Lower lobe of right lung (tissue), 2 donors: ENCODE results near the gene LINGO1. TPM values are rescaled to one million over a fixed set of nuclear protein-coding genes. Genes with fewer than 3 reads are reported as not detected.

Experiments used
- ATAC-seq, 2 donors: fragments of 200-7000 bp; cut with Tn5 transposase; one replicate each; pipeline ENCODE4 v1.9.1; 2020 to 2022; ENCODE audit warnings: mild to moderate bottlenecking in 2 of 2, moderate library complexity in 2 of 2
- DNase-seq: peaks from one replicate; pipeline ENCODE4 v3.0.0-alpha.2; 2020
- H3K27ac ChIP-seq: fragments of 200-600 bp; one replicate; pipeline ENCODE4 v1.8.0; 2022
- H3K27me3 ChIP-seq: fragments of 200-600 bp; one replicate; pipeline ENCODE4 v1.8.0; 2022; ENCODE audit warnings: low read depth
- H3K36me3 ChIP-seq: fragments of 200-600 bp; one replicate; pipeline ENCODE4 v1.8.0; 2022; ENCODE audit warnings: mild to moderate bottlenecking
- H3K4me1 ChIP-seq: fragments of 200-600 bp; one replicate; pipeline ENCODE4 v1.8.0; 2022
- H3K4me3 ChIP-seq: fragments of 200-600 bp; one replicate; pipeline ENCODE4 v1.8.0; 2022; ENCODE audit warnings: mild to moderate bottlenecking
- H3K9me3 ChIP-seq: fragments of 200-600 bp; one replicate; pipeline ENCODE4 v1.8.0; 2022
- intact Hi-C: fragments of 100-400 bp; cut with DNase I; formaldehyde crosslinking; loops from one replicate; pipeline ENCODE4 v1.11.0; 2022
- total RNA-seq: library from RNA; stranded (reverse); fragmentation: NEBNext Ultra II Directional; extraction: Animal tissue kit (Norgen Biotek cat#: 25700); gene quantifications from one replicate; pipeline ENCODE4 v1.2.1, GENCODE V29; 2021
- TF ChIP-seq, protein P1 (sequence below): fragments of 200-600 bp; IDR thresholded peaks from one replicate; pipeline ENCODE4 v1.8.0; 2022; ENCODE audit warnings: antibody characterized with exemption, mild to moderate bottlenecking
- donor health status: DM: no; HTN: yes; CAD: no; lungs with severe emphysema.

Gene LINGO1
- total RNA-seq, 1 donor from 2014 or later, result 0.86 TPM

GRCh38 chr15:77567202-77567601 lies 65.5 kb downstream of the LINGO1 start:
- ATAC-seq (peak in 1 of 2 donors; percentile 5), DNase-seq (no peak)
- Histone ChIP-seq H3K4me3 (no peak overlapping the region), H3K36me3 (no peaks in the 10 kb centered on the region), H3K4me1 (peaks cover 5% of the 10 kb centered on the region), H3K9me3 (no peaks in the 10 kb centered on the region), H3K27ac (no peak overlapping the region), H3K27me3 (no peaks in the 10 kb centered on the region)
- TF ChIP-seq, protein P1, sequence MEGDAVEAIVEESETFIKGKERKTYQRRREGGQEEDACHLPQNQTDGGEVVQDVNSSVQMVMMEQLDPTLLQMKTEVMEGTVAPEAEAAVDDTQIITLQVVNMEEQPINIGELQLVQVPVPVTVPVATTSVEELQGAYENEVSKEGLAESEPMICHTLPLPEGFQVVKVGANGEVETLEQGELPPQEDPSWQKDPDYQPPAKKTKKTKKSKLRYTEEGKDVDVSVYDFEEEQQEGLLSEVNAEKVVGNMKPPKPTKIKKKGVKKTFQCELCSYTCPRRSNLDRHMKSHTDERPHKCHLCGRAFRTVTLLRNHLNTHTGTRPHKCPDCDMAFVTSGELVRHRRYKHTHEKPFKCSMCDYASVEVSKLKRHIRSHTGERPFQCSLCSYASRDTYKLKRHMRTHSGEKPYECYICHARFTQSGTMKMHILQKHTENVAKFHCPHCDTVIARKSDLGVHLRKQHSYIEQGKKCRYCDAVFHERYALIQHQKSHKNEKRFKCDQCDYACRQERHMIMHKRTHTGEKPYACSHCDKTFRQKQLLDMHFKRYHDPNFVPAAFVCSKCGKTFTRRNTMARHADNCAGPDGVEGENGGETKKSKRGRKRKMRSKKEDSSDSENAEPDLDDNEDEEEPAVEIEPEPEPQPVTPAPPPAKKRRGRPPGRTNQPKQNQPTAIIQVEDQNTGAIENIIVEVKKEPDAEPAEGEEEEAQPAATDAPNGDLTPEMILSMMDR, result no peak
- intact Hi-C loops, result no loop called here

- Histone ChIP-seq H3K36me3 (no peaks in the 10 kb centered on the region), H3K27me3 (no peaks in the 10 kb centered on the region), H3K9me3 (no peaks in the 10 kb centered on the region), H3K4me1 (peaks cover 5% of the 10 kb centered on the region), H3K27ac (no peak overlapping the region), H3K4me3 (no peak overlapping the region)
- ATAC-seq (no peak), DNase-seq (no peak)
- intact Hi-C loops, result no loop called here
- TF ChIP-seq, protein P1, result no peak
These were observed 66.6 kb downstream of the LINGO1 start for GRCh38 chr15:77566092-77566491.

DNA sequence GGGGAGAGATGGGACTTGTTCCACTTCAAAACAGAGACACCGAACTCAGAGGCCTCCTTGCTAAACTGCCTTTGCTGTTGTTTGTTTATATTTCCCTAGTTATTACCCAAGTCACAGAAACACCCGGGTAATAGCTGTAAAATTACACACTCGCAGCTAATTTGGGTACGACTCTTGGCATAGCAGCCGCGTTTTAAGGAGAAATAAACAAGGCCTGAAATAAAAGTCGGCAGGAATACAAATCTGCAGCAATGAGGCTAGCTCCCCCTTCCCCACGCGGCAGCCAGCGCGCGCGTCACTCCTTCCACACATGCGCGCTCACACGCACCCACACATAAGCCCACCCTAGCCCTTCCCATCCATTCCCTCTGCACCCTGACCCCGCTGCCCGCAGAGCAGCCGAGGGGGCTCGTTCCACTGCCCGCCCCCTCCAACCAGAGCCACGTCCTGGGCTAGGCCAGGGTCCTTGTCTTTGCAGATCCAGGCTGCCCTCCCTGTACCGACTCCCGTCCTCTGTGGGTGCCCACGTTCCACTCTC lies 67.3 kb downstream of the LINGO1 start:
- no peak for DNase-seq

DNA sequence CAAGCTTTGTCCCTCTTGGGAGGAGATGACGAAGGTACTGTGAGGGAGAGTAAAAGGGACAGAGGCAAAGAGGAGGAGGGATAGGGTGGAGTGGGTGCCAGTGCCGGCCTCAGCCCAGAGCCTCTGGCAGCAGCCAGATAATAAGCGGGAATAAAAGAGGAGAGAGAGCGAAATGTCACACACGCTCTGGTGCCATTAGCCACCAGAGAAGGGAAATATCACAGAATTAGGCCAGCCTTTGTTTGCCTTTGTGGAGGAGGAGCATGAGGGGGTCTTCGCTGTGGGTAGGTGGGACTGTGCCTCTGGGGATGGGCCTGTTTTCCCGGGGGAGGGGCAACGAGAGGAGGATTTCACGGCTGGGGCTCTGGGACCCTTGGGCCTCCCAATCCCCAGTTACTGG lies 67.8 kb downstream of the LINGO1 start:
- H3K4me3 ChIP-seq, result no peak overlapping the region
- H3K9me3 ChIP-seq, result no peaks in the 10 kb centered on the region
- no peak for DNase-seq
- H3K4me1 ChIP-seq, result peaks cover 5% of the 10 kb centered on the region
- H3K36me3 ChIP-seq, result no peaks in the 10 kb centered on the region
- H3K27ac ChIP-seq, result no peak overlapping the region
- TF ChIP-seq, protein P1, result no peak
- intact Hi-C loops, result no loop called here
- H3K27me3 ChIP-seq, result no peaks in the 10 kb centered on the region
- no peak for ATAC-seq

More for the DNA sequence above, 67.3 kb downstream of the LINGO1 start:
- H3K36me3 ChIP-seq, result no peaks in the 10 kb centered on the region
- H3K4me1 ChIP-seq, result peaks cover 5% of the 10 kb centered on the region
- no peak overlapping the region for H3K27ac ChIP-seq
- no peak overlapping the region for H3K4me3 ChIP-seq
- intact Hi-C loops, result no loop called here
- no peak for ATAC-seq
- no peaks in the 10 kb centered on the region for H3K9me3 ChIP-seq
- TF ChIP-seq, protein P1, result no peak
- no peaks in the 10 kb centered on the region for H3K27me3 ChIP-seq

GRCh38 chr15:77564341-77564740 lies 68.4 kb downstream of the LINGO1 start:
- Histone ChIP-seq H3K27me3 (no peaks in the 10 kb centered on the region), H3K9me3 (no peaks in the 10 kb centered on the region), H3K4me1 (no peaks in the 10 kb centered on the region), H3K27ac (no peak overlapping the region), H3K36me3 (no peaks in the 10 kb centered on the region), H3K4me3 (no peak overlapping the region)
- intact Hi-C loops, result no loop called here
- DNase-seq (no peak), ATAC-seq (no peak)
- TF ChIP-seq, protein P1, result no peak
